ENCODE measurements around the gene WNT11. TPM values are rescaled to one million over a fixed set of nuclear protein-coding genes. Genes with fewer than 3 reads are reported as not detected.

WNT11 gene
- total and polyA plus RNA-seq, 2 of the 13 experiments (the other 11 are each of a cell fraction or from before 2014, with no cell fraction given): 0.34 to 0.66 TPM

- TF ChIP-seq ZNF614 (CRISPR knock-in tag; IDR thresholded peaks at IDR 0.05; ENCODE audit: borderline replicate concordance) (no peak), BRF2 (CRISPR knock-in tag; IDR thresholded peaks at IDR 0.05) (no peak), MAX (IDR thresholded peaks at IDR 0.05) (peak; percentile 42; the same call in 1 of the 2 replicates), ZNF296 (CRISPR knock-in tag; conservative IDR thresholded peaks at IDR 0.05) (no peak), THAP9 (CRISPR knock-in tag; IDR thresholded peaks at IDR 0.05; ENCODE audit: borderline replicate concordance) (no peak), TARDBP (CRISPR knock-in tag; IDR thresholded peaks at IDR 0.05) (no peak), IRX3 (CRISPR knock-in tag; IDR thresholded peaks at IDR 0.05; ENCODE audit: borderline replicate concordance, low read depth) (no peak), MAFF (IDR thresholded peaks at IDR 0.05; ENCODE audit: low read depth, low read length) (no peak), ZNF3 (CRISPR knock-in tag; IDR thresholded peaks at IDR 0.05) (no peak), ZNF318 (CRISPR knock-in tag; IDR thresholded peaks at IDR 0.05) (no peak), SETDB1 (CRISPR knock-in tag; IDR thresholded peaks at IDR 0.05; ENCODE audit: borderline replicate concordance) (no peak), ZNF430 (CRISPR knock-in tag; IDR thresholded peaks at IDR 0.05) (no peak), ZNF207 (IDR thresholded peaks at IDR 0.05; ENCODE audit: borderline replicate concordance) (no peak), ZC3H13 (CRISPR knock-in tag; IDR thresholded peaks at IDR 0.05) (no peak), ISL2 (CRISPR knock-in tag; IDR thresholded peaks at IDR 0.05) (no peak), SMAD9 (CRISPR knock-in tag; IDR thresholded peaks at IDR 0.05) (no peak), SCMH1 (CRISPR knock-in tag; IDR thresholded peaks at IDR 0.05; ENCODE audit: borderline replicate concordance) (no peak), TEAD3 (CRISPR knock-in tag; optimal IDR thresholded peaks at IDR 0.05; ENCODE audit: borderline replicate concordance) (no peak)
These were observed 57.2 kb downstream of the WNT11 start (continued) for GRCh38 chr11:76148941-76149613.
